GM18526 (cell line): Measurements from ENCODE around the gene ADRM1.

Source experiments
- POLR2A ChIP-seq: IDR thresholded peaks from 3 replicates; pipeline ENCODE4 v1.6.1; 2011; ENCODE audit not compliant: insufficient read length; ENCODE audit errors: extremely low read depth

The ADRM1 gene

DNA sequence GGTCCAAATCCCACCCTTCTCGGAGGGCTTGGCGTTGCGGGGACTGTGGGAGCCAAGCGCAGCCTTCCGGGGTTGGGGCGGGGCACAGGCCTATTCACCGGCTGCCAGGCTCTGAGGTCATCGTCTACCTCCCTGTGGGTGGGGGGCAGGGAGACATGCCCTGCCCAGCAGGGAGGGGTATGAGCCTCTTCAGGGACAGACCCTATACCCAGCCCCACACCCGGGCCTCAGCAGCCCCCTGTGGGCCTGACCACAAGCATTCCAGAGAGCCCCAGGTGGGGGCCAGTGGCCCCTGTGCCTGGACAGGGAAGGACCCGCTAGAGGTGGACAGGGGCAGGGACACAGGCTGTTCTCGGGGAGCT, 52.7 kb downstream of the ADRM1 start:
- no peak for TF ChIP-seq POLR2A

- no peak for TF ChIP-seq POLR2A
Observed at GRCh38 chr20:62355878-62356588, 53.2 kb downstream of the ADRM1 start.

GRCh38 chr20:62356589-62357186, 53.9 kb downstream of the ADRM1 start:
- TF ChIP-seq POLR2A, result no peak

GRCh38 chr20:62357187-62357667, 54.4 kb downstream of the ADRM1 start:
- no peak for TF ChIP-seq POLR2A

- TF ChIP-seq POLR2A, result no peak
Observed at GRCh38 chr20:62357681-62358080, 54.9 kb downstream of the ADRM1 start.
